Bone marrow (tissue), 2 donors: Measurements from ENCODE around the gene POLR3GL.
"Not testable (repeated sequence)": the region's sequence is repeated elsewhere in the genome, so short reads cannot be mapped to it uniquely, and the experiment has no call there.

Experiments used
- DNase-seq, 2 donors: peaks; one replicate each; lab custom pipeline; 2025; lab: John Stamatoyannopoulos, UW

POLR3GL gene

GRCh38 chr1:146020058-146021049 lies 55.9 kb downstream of the POLR3GL start:
- no peak for DNase-seq

DNA sequence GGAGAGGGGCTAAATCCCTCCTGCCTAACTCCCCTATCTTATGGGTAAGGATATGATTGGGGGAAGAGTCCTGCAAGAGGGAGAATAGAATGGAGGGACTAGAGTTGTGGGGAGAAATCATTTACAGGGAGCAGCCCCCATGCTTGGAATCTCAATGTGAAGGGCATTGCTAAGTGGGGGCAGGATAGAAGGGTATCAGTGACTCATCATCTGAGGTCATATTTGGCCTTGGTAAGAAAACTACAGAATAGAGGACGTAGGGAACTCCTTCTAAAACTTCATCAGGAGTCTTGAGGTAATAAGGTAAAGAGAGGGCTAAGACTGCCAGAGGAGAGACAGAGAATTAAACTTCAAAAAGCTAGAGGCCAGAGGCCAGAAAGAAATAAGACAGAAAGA lies 56.6 kb downstream of the POLR3GL start:
- DNase-seq = no peak

- no peak for DNase-seq
Observed at GRCh38 chr1:146021622-146022402, 57.3 kb downstream of the POLR3GL start, which contains the start of gene HJV. Gene HJV (minus strand): TSS chr1:146021735. CDS start chr1:146020231, 1,504 bp downstream.

GRCh38 chr1:146022403-146023127 lies 58.1 kb downstream of the POLR3GL start:
- no peak for DNase-seq

DNA sequence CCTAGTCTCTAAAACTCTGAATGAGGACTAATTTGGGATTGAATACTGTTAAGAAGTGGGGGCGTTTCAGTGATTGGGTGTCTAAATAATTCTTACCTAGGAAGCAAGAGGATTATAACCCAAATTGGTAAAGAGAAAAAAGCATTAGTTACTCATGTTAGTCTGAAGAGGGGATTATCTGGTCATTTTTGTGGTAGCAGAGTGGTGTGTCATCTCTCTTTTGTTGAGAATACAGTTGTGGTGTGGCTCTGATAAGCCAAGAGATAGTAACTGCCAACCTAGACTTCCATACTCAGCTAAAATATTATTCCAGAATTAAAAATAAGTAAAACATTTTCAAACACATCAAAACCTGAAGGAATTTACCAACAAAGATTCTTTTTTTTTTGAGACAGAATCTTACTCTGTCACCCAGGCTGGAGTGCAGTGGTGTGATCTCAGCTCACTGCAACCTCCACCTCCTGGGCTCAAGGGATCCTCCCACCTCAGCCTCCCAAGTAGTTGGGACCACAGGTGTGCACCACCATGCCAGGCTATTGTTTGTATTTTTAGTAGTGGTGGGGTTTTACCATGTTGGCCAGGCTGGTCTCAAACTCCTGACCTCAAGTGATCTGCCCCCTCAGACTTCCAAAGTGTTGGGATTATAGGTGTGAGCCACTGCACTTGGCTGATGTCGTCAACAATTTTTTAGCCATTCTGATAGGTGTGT lies 61.5 kb downstream of the POLR3GL start:
- DNase-seq = not testable (repeated sequence)

DNA sequence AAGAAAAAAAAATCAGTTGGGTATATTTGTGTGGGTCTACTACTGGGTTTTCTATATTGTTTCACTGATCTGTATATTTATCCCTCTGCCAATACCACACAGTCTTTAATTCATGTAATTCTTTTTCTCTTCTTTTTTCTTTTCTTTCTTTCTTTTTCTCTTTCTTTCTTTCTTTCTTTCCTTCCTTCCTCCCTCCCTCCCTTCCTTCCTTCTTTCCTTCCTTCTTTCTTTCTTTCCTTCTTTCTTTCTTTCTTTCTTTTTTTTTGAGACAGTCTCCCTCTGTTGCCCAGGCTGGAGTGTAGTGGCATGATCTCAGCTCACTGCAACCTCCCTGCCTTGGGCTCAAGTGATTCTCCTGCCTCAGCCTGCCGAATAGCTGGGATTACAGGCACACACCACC lies 62.2 kb downstream of the POLR3GL start:
- not testable (repeated sequence) for DNase-seq
